ENCODE data around the gene EZR.

The EZR gene

DNA sequence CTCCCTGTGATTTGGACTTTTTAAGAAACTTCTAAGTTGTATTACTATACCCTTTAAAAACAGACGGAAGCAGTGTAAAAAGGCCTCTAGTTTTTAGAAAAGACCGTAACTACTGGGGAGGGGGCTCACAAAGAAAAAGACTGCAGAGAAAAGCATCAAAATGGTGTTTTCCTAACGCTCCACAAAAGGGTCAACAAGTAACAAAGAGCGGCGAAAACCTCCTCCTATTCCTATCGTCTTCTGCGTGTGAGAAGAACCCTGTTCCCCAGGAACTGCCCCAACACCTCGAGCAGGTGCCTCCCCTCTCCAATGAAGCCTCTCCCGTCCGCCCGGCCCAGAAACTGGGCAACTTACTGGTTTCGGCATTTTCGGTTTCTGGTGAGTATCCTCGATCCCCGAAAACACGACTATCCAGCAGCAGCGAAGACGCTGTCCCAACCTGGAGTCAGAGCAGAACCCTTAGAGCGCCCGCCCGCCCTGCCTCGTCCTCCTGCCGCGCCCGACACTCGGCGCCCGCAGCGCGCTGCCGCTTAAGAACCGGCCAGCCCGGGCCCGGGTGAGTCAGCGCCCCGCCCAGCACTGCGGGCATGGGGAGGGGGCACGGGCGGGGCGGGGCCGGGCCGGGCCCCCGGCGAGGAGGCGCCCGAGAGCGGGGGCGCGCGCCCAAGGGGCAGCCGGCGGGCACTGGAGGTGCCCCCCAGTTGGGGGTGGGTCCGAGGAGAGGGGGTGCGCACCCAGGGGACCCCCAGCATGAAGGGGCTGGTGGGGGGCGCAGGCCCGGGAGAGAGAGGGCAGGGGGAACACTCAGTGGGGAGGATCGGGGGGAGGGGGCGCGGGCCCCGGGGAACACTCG lies 1.2 kb downstream of the EZR start:
- DNase-seq (ENCODE audit: low read depth), result peak; percentile 55

DNA sequence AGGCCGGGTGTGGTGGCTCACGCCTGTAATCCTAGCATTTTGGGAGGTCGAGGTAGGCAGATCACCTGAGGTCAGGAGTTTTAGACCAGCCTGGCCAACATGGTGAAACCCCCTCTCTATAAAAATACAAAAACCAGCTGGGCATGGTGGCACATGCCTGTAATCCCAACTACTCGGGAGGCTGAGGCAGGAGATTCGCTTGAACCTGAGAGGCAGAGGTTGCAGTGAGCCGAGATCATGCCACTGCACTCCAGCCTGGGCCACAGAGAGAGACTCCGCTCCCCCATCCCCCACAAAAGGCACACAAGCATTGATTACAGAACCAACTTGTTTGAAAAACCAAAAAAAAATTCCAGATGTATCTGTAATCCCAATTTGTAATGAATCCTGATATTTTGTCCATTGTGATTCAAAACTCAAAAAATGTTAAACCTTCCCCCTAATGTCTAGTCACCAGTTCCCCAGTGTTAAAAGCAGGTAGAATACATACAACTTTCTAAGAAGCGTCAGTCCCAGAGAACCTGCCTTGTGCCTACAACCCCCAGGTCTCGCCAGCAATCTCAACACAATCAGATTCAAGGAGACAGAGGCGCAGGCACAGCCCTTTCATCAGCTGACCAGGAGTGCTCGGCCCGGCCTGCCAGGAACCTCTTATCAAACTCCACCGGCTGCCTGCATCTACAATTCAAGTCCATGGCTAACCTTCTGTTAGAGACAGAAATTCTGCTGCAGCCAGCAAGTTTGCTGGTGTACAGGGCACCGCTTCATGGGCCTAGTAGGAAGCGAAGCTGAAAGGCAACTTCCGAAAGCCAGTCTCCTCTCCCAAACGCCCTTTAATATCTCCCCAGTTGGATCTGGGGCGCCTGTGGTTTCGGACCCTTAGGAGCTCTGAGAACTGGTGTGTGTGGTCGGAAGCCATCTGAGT lies 2.1 kb downstream of the EZR start:
- no peak for DNase-seq (ENCODE audit: low read depth)

DNA sequence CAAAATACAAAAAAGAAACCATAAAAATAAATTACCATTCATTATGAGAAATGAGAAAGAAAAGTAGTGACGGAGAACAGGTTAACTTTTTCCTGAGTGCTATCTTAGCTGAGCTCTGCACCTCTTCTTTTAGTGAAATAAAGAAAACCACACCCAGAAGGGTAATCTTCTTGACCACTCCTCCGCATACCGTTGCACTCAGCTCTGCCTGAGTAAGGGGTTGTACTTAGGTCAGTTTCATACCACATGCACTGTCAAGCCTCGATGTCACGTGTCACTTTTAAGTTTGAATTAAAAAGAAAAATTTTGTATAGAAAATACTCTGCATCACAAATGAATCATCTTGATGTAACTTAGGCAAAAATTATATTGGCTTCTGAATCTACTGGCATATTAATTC lies 2.8 kb downstream of the EZR start:
- DNase-seq (ENCODE audit: low read depth), result no peak

DNA sequence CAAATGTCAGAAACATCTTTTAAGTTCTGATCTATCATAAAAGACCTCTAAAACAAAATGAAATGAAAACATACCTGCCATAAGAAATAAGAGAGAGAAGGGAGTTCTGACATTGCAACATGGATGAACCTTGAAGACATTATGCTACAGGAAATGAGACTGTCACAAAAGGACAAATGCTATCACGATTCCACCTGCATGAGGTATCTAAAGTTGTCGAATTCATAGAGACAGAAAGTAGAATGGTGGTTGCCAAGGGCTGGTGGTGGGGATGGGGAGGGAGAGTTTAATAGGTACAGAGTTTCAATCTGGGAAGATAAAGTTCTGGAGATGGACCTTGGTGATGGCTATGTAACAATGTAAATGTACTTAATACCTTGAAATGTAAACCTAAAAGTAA lies 3.3 kb downstream of the EZR start:
- DNase-seq (ENCODE audit: low read depth), result no peak

DNA sequence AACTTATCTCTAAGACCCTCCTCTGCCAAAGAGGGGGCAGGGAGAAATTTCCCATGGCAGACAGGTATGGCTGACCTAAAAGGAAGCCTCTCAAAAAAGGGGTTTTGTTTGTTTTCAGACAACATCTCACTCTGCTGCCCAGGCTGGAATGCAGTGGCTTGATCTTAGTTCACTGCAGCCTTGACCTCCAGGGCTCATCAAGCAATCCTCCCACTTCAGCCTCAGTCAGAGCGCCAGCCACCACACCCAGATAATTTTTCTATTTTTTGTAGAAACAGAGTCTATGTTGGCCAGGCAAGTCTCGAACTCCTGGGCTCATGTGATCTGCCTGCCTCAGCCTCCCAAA lies 3.8 kb downstream of the EZR start:
- DNase-seq (ENCODE audit: low read depth), result no peak

DNA sequence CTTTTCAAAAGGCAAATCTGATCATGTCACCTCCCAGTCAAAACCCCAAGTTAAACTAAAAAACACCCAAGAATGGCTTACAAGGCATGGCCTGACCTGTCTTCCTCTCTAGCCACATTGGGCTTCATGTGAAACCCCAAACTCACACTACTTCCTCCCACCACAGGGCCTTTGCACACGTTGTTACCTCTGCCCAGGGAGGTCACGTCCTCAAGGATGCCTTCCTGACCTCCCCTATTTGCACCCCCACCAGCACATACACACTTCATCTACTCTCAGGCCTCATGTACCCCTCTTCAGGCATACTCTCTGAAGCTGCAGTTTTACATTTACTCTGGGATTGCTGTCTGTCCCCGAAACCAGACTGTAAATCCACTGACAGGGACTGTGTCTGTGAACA lies 6.1 kb downstream of the EZR start:
- no peak for DNase-seq (ENCODE audit: low read depth)

DNA sequence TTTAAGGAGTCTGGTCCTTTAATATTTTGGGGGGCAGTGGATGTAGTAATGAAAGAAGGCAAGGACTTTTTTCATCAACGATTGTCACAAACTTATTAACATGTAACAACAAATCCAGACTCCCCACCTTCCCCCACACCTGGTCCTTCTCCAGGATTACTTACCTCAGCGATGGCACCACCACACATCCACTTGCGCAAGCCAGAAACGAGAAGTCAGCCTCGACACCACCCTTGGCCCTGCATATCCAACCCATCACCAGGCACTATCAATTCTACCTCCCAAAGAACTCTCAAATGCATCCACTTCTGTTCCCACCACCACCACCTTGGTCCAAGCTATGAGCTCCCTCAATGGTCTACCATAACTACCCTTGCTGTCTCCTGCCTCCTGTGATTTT lies 6.6 kb downstream of the EZR start:
- no peak for DNase-seq (ENCODE audit: low read depth)

DNA sequence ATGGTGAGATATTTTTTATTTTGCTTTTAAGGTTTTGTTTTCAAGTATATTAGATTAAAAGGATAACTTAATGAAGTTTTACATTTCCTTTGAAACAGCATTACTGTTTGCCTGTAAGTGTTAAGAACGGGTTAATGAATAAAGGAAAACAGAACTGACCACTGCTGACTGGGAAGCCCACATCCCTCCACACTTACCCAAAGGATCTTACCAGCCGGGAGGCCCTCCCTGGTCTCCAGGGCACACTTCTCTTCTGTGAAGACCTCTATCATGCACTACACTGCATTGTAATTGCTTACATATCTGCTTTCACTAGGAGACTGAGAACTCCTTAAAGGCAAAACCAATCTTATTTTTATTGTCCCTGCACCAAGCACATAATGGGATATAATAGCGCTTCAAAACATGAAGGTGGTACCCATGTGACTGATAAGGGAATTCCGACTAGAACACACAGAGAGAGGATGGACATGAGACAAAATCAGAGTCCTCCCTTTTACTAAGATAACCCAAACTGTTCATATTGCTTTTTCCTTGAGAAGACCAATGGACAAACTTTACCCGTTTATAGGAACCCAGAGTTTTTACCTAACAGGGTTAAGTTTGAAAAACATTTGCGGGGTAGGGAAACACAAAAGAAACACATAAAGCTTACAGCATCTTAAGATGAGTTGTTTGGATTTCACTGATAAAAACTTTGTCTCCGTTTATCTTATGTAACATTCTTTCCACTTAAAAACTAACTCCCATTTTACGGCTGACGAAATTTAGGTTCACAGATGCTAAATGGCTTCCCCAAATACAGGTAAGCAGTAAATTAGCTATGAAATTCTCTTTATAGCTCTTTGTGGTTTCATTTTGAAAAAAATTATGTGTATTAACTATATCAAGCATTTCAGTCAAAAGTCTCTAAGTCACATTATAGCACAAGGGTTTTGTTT lies 8.7 kb downstream of the EZR start:
- no peak for DNase-seq (ENCODE audit: low read depth)

DNA sequence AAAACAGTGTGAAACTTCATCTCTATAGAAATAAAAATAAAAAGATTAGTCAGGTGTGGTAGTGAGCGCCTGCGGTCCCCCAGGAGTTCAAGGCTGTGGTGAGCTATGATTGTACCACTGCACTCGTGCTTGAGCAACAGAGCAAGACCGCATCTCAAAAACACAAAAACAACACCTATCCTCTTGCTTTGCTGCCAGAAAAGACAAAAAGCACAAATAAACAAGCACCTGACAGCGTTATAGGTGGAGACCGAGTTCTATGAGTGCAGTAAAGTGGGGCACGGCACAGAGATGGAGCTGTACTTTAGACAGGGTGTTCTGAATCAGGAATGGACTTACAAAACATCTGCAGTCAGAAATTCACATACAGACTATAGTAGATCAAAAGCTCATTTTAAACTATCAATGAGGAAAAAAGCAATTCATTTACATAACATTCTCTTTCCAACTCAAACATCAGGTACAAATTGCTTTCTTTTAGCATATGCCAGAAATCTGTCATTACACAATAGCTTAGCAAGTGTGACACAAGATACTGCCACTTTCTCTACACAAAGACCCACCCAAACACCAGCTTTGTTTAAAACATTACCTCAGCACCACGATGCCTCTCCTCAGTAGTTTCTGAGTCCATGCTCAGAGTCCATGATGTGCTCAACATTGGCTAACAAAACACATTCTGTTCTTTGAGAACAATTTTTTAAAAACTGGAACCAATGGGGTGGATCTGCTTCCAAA lies 10.1 kb downstream of the EZR start:
- DNase-seq (ENCODE audit: low read depth), result no peak

DNA sequence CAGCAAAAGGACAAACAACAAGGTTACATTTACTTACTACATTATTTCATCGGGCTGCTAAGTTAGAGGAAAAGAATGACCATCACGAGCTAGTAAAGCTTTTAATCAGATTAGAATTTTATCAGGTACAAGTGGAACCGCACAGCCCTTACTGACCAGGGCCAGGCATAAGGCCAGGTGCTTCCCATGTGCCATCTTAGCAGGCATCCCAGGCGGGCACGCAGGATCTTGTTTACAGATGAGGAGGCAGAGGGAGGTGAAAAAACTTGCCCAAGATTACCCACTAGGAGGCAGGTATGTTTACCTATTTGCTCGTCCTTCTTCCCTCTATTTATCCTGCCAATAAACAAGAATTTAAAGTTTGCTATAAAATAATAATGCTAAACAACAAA lies 10.7 kb downstream of the EZR start:
- no peak for DNase-seq (ENCODE audit: low read depth)

DNA sequence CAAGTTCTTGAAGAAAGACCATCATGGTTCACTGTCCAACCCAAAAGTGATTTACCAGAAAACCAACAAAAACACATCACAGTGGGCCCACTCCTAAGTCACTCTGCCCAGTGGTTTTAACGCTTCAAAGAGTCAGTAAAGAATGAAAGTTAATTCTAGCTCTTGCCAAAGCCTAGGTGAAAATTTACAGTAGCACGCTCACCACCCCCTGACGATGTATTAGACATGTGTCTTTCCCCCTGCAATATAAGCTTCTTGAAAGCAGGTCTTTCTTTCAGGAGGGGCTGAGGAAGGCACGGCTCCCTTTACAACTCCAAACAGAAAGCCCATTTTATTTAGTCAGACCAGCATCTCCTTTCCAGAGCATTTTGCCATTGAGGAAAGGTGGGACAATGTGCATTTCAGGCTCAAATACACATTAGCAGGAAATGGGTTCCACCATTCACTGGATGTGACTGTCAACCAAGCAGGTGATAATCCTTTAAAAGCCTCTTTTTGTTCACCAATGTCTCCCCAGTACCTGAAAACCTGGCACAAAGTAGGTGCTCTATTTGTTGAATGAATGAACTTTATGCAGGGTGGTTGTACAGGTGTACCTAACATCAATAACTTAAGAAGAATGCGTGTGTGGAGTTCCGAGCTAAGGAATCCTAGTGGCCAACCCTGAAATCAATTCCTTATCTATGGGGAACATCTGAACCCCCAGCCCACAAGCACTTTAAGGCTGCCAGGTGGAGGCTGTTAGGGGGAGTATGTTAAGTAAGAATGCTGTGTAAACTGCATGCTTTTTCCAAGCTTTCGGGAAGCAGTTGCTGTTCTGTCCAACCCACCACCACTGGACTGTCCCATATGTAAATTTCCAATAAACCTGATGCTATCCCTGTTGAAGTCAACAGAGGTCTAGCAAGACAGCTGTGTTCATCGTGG lies 11.4 kb downstream of the EZR start:
- no peak for DNase-seq (ENCODE audit: low read depth)

DNA sequence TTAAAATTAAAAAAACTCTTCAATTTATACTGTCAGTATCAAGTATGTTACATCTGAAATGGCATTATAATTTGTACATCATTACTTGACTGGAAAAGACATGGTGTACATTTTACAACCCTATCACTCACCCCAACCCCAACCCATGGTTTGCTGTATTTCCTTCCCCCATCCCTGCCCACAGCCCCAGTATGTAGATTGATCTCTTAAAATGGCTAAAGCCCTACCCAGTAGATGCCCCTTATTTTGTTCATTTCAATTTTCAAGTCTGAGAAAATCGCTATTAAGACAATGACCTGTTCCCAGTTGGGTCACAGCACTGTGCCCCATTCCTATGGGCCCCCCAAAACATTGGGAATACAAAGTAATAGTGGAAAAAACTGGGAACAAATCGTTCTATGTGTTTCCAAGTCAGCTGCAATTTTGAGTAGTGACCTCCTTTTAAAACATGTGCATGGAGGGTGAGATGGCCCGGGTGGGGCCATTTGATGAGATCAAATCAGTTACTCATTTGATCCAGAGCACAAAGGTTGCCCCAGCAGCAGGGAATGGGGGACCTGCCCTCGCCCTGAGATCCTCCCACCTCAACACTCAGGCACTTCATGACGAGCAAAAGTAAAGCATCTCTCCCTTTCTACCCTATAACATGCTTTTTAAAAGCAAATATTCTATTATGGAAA lies 13.3 kb downstream of the EZR start:
- no peak for DNase-seq (ENCODE audit: low read depth)

DNA sequence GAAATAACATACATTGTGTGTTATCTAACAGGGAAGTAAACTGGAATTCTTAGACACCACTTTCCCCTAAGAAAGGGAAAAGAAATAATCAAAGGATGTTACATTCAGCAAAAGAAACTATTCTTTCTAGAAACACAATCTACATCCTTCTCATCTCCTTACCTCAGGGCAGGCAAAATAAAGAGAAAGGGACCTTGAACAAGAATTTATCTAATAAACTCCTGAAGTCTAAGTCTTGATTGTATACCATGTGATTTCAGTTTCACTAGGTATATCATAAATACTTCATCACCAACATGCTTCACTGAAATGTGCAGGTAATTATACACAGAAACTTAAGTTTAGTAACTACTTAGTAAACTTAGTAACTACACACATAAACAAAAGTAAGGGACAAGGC lies 15.0 kb downstream of the EZR start:
- DNase-seq (ENCODE audit: low read depth), result no peak

DNA sequence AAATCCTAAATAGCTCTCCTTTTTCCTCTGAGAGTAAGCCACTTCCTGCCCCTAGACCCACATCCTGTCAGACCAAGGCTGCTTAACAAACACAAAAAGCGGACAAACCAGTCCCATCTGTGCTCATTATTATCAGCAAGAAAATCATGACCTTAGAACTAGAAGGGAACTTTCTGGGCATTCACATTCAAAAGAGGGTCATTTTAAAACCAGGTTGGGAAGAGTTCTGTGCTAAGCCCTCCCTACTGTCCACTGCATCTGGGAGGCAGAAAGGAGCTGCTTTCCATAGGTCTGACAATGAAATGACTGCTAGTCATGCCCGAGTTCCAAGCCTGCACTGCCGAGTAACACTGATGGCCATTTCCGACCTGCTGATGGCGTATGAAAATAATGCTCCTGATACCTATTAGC lies 15.4 kb downstream of the EZR start:
- DNase-seq (ENCODE audit: low read depth), result no peak

DNA sequence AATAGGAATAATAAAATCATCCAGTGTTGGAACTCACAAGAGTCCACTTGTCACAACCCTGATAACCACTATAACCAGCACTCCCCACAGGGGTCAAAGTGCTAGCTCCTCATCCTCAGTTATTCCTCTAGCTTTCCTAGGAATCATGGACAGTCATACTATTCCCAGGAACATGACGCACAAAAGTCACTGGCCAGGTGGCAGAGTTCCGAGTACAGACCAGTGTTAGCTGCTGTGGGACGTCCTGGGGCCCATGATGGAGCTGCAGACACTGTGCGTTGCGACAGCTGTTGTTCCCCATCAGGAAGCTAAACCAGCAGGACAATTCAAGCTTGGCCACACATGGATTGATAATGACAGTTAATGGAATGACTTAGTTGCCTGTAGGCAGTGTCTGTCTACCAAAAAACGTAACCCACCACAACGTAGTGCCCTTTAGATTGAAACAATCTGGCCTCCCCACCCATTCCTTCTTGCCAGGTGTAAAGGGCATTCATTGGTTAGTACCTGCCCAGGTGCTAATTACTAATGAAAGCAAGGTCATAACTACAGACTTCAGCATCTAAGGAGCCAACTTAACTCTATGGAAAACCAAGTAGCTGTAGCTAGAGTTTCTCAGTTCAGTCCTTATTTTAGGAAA lies 17.4 kb downstream of the EZR start:
- no peak for DNase-seq (ENCODE audit: low read depth)

DNA sequence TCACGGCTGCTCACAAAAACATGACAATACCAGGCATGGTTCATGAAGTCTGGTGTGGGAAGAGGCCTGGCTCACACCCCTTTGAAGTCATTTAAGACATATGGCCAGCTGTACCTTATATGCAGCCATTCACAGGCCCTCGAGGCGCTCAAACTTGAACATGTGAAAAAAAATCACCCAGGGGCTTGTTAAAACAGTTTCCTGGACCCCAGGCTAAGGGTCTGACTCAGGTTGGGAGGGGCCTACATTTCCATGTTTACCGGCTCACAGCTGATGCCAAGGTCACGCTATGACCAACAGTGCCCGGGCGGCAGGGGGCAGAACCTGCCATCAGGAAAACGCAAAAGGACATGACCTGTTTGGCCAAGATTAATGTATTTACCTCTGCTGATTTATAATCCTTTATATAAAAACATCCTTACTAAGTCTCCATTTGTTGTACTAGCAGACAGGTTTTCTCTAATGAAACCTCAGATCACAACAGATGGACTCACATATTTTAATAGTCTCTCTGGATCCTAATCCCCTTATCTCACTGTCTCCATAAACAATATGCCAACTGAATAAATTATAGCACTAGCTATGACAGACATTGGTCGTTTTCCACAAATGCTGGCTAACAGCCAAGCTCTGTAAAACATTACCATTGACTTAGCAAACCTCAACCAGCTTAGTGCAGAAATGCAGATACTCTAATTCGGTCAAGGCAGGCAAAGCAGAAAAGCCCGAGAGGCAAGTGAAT lies 19.9 kb downstream of the EZR start:
- no peak for DNase-seq (ENCODE audit: low read depth)

DNA sequence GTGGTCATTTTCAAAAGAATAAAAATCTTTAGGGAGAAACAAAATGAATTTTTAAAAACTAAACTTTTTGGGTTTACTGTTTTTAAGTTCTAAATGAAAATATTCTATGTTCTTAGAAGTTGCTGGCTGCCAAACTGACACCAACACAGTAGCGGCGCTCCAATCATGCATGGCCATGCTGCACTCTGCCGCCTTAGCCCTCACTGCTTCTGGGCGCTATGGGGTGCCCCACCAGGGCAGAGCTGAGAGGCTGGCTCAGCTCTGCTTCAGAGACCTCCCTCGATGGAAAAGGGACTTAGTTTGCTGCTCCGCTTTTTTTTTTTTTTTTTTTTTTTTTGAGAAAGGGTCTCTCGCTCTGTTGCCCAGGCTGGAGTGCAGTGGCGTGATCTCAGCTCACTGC lies 20.9 kb downstream of the EZR start:
- DNase-seq (ENCODE audit: low read depth), result no peak

Data from stromal cell of bone marrow (primary cell).